HCT116 (cell line): Measurements from ENCODE around the gene ATXN7L2.

Experiments used
- CEBPB ChIP-seq: IDR thresholded peaks from 2 replicates; pipeline ENCODE4 v1.6.1; 2012; ENCODE audit warnings: low read depth
- EZH2 ChIP-seq: fragments of 200-600 bp; sonication (generic); IDR thresholded peaks from 2 replicates; pipeline ENCODE4 v1.6.1; 2017; ENCODE audit warnings: antibody characterized with exemption, mixed run types
- JUND ChIP-seq: IDR thresholded peaks from 2 replicates; pipeline ENCODE4 v1.6.1; 2012
- POLR2A ChIP-seq: IDR thresholded peaks from 2 replicates; pipeline ENCODE4 v1.7.0; 2011; ENCODE audit warnings: borderline replicate concordance; ENCODE audit not compliant: insufficient read depth, insufficient read length; ENCODE audit errors: extremely low read depth
- SIN3A ChIP-seq: IDR thresholded peaks from 2 replicates; pipeline ENCODE4 v1.6.1; 2012; ENCODE audit warnings: low read depth
- TCF7L2 ChIP-seq: IDR thresholded peaks from 2 replicates; pipeline ENCODE4 v1.7.0; 2011; ENCODE audit warnings: borderline replicate concordance, inconsistent platforms; ENCODE audit not compliant: insufficient read depth, insufficient read length; ENCODE audit errors: extremely low read depth
- TF ChIP-seq, protein P1 (sequence below), 3 experiments: fragments of 200-600 bp in 1 of 3; sonication (generic) in 1 of 3; IDR thresholded peaks in 2 of 3; conservative IDR thresholded peaks in 1 of 3; 2 replicates each; pipeline ENCODE4 v1.5.1; 2012 to 2017; ENCODE audit warnings: low read depth in 2 of 3, low read length in 2 of 3, antibody characterized with exemption in 1 of 3, borderline replicate concordance in 1 of 3, control low read depth in 1 of 3, mild to moderate bottlenecking in 1 of 3, mixed read lengths in 1 of 3, mixed run types in 1 of 3, moderate library complexity in 1 of 3; ENCODE audit not compliant: insufficient read depth in 1 of 3
- TF ChIP-seq, protein P2 (sequence below): IDR thresholded peaks from 2 replicates; pipeline ENCODE4 v1.6.1; 2012
- TF ChIP-seq, protein P3 (sequence below): IDR thresholded peaks from 2 replicates; pipeline ENCODE4 v1.6.1; 2012; ENCODE audit warnings: low read depth

GRCh38 chr1:109475261-109475660 lies 8.4 kb upstream of the ATXN7L2 start:
- TF ChIP-seq, protein P1, sequence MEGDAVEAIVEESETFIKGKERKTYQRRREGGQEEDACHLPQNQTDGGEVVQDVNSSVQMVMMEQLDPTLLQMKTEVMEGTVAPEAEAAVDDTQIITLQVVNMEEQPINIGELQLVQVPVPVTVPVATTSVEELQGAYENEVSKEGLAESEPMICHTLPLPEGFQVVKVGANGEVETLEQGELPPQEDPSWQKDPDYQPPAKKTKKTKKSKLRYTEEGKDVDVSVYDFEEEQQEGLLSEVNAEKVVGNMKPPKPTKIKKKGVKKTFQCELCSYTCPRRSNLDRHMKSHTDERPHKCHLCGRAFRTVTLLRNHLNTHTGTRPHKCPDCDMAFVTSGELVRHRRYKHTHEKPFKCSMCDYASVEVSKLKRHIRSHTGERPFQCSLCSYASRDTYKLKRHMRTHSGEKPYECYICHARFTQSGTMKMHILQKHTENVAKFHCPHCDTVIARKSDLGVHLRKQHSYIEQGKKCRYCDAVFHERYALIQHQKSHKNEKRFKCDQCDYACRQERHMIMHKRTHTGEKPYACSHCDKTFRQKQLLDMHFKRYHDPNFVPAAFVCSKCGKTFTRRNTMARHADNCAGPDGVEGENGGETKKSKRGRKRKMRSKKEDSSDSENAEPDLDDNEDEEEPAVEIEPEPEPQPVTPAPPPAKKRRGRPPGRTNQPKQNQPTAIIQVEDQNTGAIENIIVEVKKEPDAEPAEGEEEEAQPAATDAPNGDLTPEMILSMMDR (IDR thresholded peaks at IDR 0.05 in 2 of 3, conservative IDR thresholded peaks at IDR 0.05 in 1 of 3; ENCODE audit: borderline replicate concordance in 1 of 3, insufficient read depth in 1 of 3, low read depth in 2 of 3, low read length in 2 of 3): no peak
- TF ChIP-seq JUND (no peak), POLR2A (no peak), SIN3A (no peak), EZH2 (no peak), TCF7L2 (no peak), CEBPB (no peak)
- TF ChIP-seq, protein P2, sequence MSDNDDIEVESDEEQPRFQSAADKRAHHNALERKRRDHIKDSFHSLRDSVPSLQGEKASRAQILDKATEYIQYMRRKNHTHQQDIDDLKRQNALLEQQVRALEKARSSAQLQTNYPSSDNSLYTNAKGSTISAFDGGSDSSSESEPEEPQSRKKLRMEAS: no peak
- TF ChIP-seq, protein P3, sequence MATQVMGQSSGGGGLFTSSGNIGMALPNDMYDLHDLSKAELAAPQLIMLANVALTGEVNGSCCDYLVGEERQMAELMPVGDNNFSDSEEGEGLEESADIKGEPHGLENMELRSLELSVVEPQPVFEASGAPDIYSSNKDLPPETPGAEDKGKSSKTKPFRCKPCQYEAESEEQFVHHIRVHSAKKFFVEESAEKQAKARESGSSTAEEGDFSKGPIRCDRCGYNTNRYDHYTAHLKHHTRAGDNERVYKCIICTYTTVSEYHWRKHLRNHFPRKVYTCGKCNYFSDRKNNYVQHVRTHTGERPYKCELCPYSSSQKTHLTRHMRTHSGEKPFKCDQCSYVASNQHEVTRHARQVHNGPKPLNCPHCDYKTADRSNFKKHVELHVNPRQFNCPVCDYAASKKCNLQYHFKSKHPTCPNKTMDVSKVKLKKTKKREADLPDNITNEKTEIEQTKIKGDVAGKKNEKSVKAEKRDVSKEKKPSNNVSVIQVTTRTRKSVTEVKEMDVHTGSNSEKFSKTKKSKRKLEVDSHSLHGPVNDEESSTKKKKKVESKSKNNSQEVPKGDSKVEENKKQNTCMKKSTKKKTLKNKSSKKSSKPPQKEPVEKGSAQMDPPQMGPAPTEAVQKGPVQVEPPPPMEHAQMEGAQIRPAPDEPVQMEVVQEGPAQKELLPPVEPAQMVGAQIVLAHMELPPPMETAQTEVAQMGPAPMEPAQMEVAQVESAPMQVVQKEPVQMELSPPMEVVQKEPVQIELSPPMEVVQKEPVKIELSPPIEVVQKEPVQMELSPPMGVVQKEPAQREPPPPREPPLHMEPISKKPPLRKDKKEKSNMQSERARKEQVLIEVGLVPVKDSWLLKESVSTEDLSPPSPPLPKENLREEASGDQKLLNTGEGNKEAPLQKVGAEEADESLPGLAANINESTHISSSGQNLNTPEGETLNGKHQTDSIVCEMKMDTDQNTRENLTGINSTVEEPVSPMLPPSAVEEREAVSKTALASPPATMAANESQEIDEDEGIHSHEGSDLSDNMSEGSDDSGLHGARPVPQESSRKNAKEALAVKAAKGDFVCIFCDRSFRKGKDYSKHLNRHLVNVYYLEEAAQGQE: no peak
